Ishikawa (cell line): Measurements from ENCODE around the gene RAPGEF2.

Experiments used
- CEBPB ChIP-seq: IDR thresholded peaks from 2 replicates; pipeline ENCODE4 v1.6.1; 2012
- CREB1 ChIP-seq: IDR thresholded peaks from 2 replicates; pipeline ENCODE4 v1.6.1; 2012; ENCODE audit warnings: low read depth
- EGR1 ChIP-seq: IDR thresholded peaks from 2 replicates; pipeline ENCODE4 v1.6.1; 2012
- EP300 ChIP-seq: IDR thresholded peaks from 2 replicates; pipeline ENCODE4 v1.6.1; 2012; ENCODE audit warnings: borderline replicate concordance
- FOXM1 ChIP-seq: IDR thresholded peaks from 2 replicates; pipeline ENCODE4 v1.6.1; 2012; ENCODE audit warnings: low read depth, borderline replicate concordance
- MAX ChIP-seq: IDR thresholded peaks from 2 replicates; pipeline ENCODE4 v1.6.1; 2012
- NFIC ChIP-seq: IDR thresholded peaks from 2 replicates; pipeline ENCODE4 v1.6.1; 2012
- RAD21 ChIP-seq: IDR thresholded peaks from 2 replicates; pipeline ENCODE4 v1.6.1; 2012; ENCODE audit warnings: low read depth
- REST ChIP-seq: IDR thresholded peaks from 2 replicates; pipeline ENCODE4 v1.6.1; 2012; ENCODE audit warnings: low read depth, mild to moderate bottlenecking
- TAF1 ChIP-seq: IDR thresholded peaks from 2 replicates; pipeline ENCODE4 v1.6.1; 2012; ENCODE audit warnings: low read depth, mild to moderate bottlenecking
- TCF12 ChIP-seq: IDR thresholded peaks from 2 replicates; pipeline ENCODE4 v1.6.1; 2012; ENCODE audit warnings: low read depth
- TEAD4 ChIP-seq: IDR thresholded peaks from 2 replicates; pipeline ENCODE4 v1.6.1; 2012
- YY1 ChIP-seq: IDR thresholded peaks from 2 replicates; pipeline ENCODE4 v1.6.1; 2012; ENCODE audit warnings: low read depth
- ZBTB7A ChIP-seq: IDR thresholded peaks from 2 replicates; pipeline ENCODE4 v1.6.1; 2012; ENCODE audit warnings: low read depth
- TF ChIP-seq, protein P1 (sequence below): IDR thresholded peaks from 2 replicates; pipeline ENCODE4 v1.6.1; 2012

Gene RAPGEF2

DNA sequence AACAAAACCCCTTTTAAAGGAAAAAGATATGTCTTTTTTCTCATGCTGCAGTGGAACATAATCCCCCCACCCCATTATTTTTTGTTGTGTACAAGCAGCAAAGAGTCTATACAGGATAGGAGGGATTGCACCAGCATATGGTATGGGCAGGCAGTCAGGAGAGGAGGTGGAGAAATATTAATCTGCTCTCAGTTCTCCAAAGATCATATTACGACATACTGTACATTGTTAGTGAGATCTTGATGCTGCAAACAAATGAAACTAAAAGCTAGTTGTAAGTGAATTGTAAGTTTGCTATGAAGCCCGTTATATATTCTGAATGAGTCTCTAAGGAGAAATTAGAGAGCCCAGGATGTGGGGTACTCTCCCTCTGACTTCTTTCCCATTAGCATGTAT, 75.3 kb downstream of the RAPGEF2 start:
- no peak for TF ChIP-seq FOXM1
- TF ChIP-seq REST, result no peak
- no peak for TF ChIP-seq RAD21
- no peak for TF ChIP-seq ZBTB7A
- TF ChIP-seq TEAD4, result no peak
- no peak for TF ChIP-seq TCF12
- no peak for TF ChIP-seq CREB1
- TF ChIP-seq, protein P1, sequence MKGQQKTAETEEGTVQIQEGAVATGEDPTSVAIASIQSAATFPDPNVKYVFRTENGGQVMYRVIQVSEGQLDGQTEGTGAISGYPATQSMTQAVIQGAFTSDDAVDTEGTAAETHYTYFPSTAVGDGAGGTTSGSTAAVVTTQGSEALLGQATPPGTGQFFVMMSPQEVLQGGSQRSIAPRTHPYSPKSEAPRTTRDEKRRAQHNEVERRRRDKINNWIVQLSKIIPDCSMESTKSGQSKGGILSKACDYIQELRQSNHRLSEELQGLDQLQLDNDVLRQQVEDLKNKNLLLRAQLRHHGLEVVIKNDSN, result no peak
- TF ChIP-seq CEBPB, result no peak; the same call in 1 of the 2 replicates
- no peak for TF ChIP-seq EGR1

GRCh38 chr4:159178979-159179969, 76.4 kb downstream of the RAPGEF2 start:
- TF ChIP-seq EGR1 (no peak), EP300 (no peak)

DNA sequence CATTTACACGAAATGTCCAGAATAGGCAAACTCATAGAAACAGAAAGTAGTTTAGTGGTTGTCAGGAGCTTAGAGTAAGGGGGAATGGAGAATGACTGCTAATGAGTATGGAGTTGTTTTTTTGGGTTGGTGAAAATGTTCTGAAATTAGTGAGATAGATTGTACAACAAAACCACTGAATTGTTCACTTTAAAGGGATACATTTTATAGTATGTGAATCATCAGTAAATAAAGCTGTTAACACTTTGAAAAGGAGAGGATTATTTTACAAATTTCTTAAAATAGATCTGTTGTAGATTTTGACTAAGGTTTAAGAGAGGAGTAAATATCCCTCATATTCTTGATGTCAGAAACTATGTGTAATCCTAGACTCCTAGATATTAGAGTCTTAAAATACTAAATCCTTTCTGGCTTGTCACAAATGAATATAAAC, 82.7 kb downstream of the RAPGEF2 start:
- TF ChIP-seq MAX, result no peak
- no peak for TF ChIP-seq ZBTB7A
- no peak for TF ChIP-seq NFIC
- TF ChIP-seq REST, result no peak
- no peak for TF ChIP-seq TCF12
- no peak for TF ChIP-seq EGR1
- no peak for TF ChIP-seq EP300
- TF ChIP-seq TAF1, result no peak

GRCh38 chr4:159188646-159189045, 85.8 kb downstream of the RAPGEF2 start:
- TF ChIP-seq FOXM1 (no peak), MAX (no peak), CREB1 (no peak)

GRCh38 chr4:159190651-159191050, 87.8 kb downstream of the RAPGEF2 start:
- TF ChIP-seq TEAD4 (no peak), REST (no peak), RAD21 (no peak), CEBPB (no peak), ZBTB7A (no peak), YY1 (no peak), TAF1 (no peak)
